GM19438 (cell line): ENCODE data around the gene MYO18B.

Experiments
- ATAC-seq: cut with Tn5 transposase; IDR thresholded peaks from one replicate; pipeline ENCODE4 v1.9.1; 2021; ENCODE audit warnings: low read depth; ENCODE audit not compliant: unreplicated experiment

The MYO18B gene

DNA sequence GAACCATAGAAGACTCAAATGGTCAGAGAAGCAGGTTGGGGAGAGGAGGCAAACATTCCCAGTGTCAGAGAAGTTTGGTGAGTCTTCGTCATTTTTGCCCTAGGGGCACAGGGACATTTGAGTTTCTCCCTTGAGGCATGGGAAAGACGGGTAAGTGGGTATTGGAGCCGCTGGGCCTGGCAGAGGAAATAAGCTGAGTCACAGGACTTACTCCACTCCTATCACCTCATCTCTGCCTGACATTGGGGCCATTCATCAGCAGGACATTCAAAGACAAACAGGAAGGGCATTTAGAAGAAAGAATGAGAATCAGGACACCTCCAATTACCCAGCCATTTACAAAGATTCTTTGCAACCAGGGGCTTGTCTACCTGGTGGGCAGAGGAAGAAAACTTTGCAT lies 326.6 kb downstream of the MYO18B start:
- no peak for ATAC-seq

DNA sequence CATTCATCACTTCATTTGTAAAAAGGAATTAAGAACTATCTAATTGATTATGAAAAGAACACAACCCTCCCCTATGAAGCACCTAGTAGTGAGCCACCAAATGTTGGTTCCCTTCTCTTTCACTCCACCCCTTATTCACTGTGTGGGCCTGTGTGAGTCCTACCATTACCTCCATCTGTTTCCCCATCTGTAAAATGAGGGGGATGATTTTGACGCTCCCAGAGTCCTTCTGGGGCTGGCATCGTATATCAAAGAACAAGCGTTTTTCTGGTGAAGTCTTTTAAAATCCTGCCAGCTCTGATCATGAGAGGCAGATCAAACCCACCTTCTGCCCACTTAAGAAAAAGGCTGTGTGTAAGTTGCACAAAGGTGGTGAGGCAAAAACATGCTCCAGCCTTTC lies 330.6 kb downstream of the MYO18B start:
- ATAC-seq, result no peak

DNA sequence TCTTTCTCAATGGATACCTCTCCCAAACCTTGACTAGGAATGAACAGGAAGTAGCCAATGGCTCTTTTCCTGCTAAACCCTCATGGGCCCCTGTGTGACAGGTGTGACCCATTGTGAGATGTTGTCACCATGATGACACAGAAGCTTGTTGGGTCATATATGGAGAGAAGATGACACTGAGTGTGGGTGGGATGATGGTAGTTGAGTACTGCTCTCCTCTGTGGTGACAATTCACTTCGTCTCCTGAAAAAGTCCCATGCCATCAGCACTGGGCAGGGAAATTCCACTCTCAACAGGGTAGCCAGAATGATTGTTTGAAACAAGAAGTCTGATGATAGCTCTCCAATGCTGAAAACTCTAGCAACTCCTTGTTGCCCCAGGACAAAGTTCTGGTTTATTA lies 333.3 kb downstream of the MYO18B start:
- ATAC-seq, result no peak

DNA sequence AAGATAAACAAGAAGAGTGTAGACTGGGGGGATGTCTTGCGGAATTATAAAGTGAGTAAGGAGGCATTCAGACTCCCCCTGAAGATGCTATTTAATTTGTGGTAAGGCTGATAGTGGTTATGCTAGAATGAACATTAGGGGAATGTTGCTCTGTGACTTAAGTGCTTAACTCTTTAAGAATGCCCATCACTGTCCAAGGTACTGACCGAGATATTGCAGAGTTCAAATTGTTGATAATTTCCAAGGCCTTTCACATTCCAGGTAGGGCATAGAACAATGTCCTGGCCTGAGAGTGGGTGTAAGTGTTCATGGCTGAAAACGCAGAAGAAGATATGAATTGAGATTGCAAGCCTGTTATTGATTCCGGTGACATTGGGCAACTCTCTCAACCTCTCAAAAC lies 337.0 kb downstream of the MYO18B start:
- ATAC-seq, result no peak
